HepG2 (cell line): ENCODE measurements around the gene HNRNPC. TPM values are rescaled to one million over a fixed set of nuclear protein-coding genes. Genes with fewer than 3 reads are reported as not detected.

ENCODE experiments used
- ATF7 ChIP-seq, 2 experiments: fragments of 450-650 bp in 1 of 2; sonication (generic) in 1 of 2; formaldehyde crosslinking in 1 of 2; IDR thresholded peaks; 2 replicates each; pipeline versions ENCODE4 v1.4.0 to v1.6.1; 2016 to 2020; ENCODE audit warnings: antibody characterized with exemption in 1 of 2, mild to moderate bottlenecking in 1 of 2, missing genetic modification reagents in 1 of 2
- CENPX ChIP-seq: sonication (generic); formaldehyde crosslinking; IDR thresholded peaks from 2 replicates; pipeline ENCODE4 v1.9.0; 2021; ENCODE audit warnings: mild to moderate bottlenecking, missing genetic modification reagents, moderate library complexity
- CREB3 ChIP-seq: sonication (generic); formaldehyde crosslinking; IDR thresholded peaks from 2 replicates; pipeline ENCODE4 v1.5.0; 2020; ENCODE audit warnings: missing genetic modification reagents
- FOXA1 ChIP-seq, 2 experiments: fragments of 450-650 bp in 1 of 2; sonication (generic) in 1 of 2; formaldehyde crosslinking in 1 of 2; IDR thresholded peaks; 2 replicates each; pipeline versions ENCODE4 v1.4.0 to v1.6.1; 2016 to 2020; ENCODE audit warnings: missing genetic modification reagents in 1 of 2
- KDM5B ChIP-seq: sonication (generic); formaldehyde crosslinking; IDR thresholded peaks from 2 replicates; pipeline ENCODE4 v1.4.0; 2020; ENCODE audit warnings: missing genetic modification reagents, mild to moderate bottlenecking, borderline replicate concordance
- KLF11 ChIP-seq: IDR thresholded peaks from 2 replicates; pipeline ENCODE4 v1.6.1; 2016; ENCODE audit warnings: missing compliant biosample characterization
- SSRP1 ChIP-seq: IDR thresholded peaks from 2 replicates; pipeline ENCODE4 v1.6.1; 2016; ENCODE audit warnings: control low read depth
- TRIM24 ChIP-seq: sonication (generic); formaldehyde crosslinking; IDR thresholded peaks from 2 replicates; pipeline ENCODE4 v1.8.0; 2022; ENCODE audit warnings: mild to moderate bottlenecking, missing genetic modification reagents
- ZGPAT ChIP-seq: IDR thresholded peaks from 2 replicates; pipeline ENCODE4 v1.6.1; 2016; ENCODE audit warnings: mild to moderate bottlenecking
- ZNF256 ChIP-seq: sonication (generic); formaldehyde crosslinking; conservative IDR thresholded peaks from 2 replicates; pipeline ENCODE4 v1.4.0; 2020; ENCODE audit warnings: missing genetic modification reagents
- ZNF326 ChIP-seq: sonication (generic); formaldehyde crosslinking; IDR thresholded peaks from 2 replicates; pipeline ENCODE4 v1.4.0; 2020; ENCODE audit warnings: missing genetic modification reagents, borderline replicate concordance
- ZNF605 ChIP-seq: sonication (generic); formaldehyde crosslinking; IDR thresholded peaks from 2 replicates; pipeline ENCODE4 v1.8.0; 2022; ENCODE audit warnings: mild to moderate bottlenecking, missing genetic modification reagents
- polyA plus RNA-seq, 8 experiments: library from polyadenylated mRNA; depleted of rRNA in 3 of 8; stranded (reverse) in 7 of 8; unstranded in 1 of 8; fragments of >200 nt; fragmentation: Illumina TruSeq in 4 of 8; extraction: Trizol in 4 of 8; gene quantifications; 2 replicates each; pipeline versions ENCODE4 v1.2.1 to v1.2.3, GENCODE V29; 2011 to 2016; ENCODE audit warnings: low read depth in 4 of 8, missing spikeins in 1 of 8, mixed read lengths in 1 of 8; ENCODE audit not compliant: insufficient read depth in 1 of 8
- total RNA-seq, 5 experiments: library from RNA; depleted of rRNA; stranded (reverse); fragments of >200 nt; fragmentation: Illumina TruSeq; extraction: Trizol; gene quantifications; 2 replicates each; pipeline ENCODE4 v1.2.3, GENCODE V29; 2016; ENCODE audit warnings: low read depth in 1 of 5

The HNRNPC gene
- total and polyA plus RNA-seq, 2 of the 13 experiments (the other 11 are each of a cell fraction or from before 2014, with no cell fraction given), result 628 to 1,099 TPM

GRCh38 chr14:21233457-21234076, 35.7 kb downstream of the HNRNPC start (continued):
- TF ChIP-seq ZGPAT (no peak), KLF11 (no peak), ZNF326 (no peak), CREB3 (CRISPR knock-in tag) (no peak), TRIM24 (no peak), SSRP1 (CRISPR knock-in tag) (peak; percentile 81; the same call in 1 of the 2 replicates), ZNF256 (CRISPR knock-in tag) (no peak), FOXA1 (IDR thresholded peaks at IDR 0.05) (no peak), FOXA1 (CRISPR knock-in tag; IDR thresholded peaks at IDR 0.05) (no peak), ATF7 (IDR thresholded peaks at IDR 0.05) (peak; percentile 50; the same call in 1 of the 2 replicates), ATF7 (CRISPR knock-in tag; IDR thresholded peaks at IDR 0.05) (no peak), CENPX (CRISPR knock-in tag) (no peak), KDM5B (CRISPR knock-in tag) (no peak), ZNF605 (CRISPR knock-in tag) (no peak)
